AG08396 (cell line): ENCODE results near the gene SIGLEC1.

Source experiments
- DNase-seq: peaks from one replicate; pipeline ENCODE4 v3.0.0; 2012; ENCODE audit warnings: low spot score, mixed read lengths

SIGLEC1 gene

DNA sequence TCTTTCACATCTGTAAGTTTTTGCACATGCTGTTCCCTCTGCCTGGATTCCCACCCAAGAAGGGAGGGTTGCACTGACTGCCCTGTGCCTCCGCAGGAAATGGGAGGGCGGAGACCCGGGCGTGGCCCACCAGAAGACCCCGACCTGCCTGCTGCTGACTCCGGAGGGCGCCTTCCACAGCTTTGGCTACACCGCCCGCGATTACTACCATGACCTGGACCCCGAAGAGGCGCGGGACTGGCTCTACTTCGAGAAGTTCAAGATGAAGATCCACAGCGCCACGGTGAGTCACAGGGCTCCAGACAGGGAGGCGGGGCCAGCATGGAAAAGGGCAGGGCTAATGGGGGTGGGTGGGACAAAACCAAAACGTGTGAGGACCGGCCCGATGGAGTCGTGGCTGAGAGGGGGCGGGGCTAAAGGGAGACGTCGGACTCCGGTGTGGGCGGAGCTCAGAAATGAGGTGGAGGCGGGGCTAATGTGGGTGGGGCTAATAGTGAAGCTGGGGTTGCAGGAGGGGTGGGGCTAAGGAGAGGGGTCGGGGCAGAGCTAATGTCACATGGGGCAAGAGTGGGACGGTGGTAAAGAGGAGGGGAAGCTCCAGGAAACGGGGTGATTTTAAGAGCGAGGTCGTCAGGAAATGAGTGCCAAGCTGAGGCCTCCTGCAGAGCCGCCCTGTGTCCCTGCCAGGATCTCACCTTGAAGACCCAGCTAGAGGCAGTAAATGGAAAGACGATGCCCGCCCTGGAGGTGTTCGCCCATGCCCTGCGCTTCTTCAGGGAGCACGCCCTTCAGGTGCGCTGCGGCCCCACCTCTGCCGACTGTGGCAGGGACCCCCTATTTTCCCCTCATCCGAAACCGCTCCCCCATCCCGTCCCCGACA lies 32.6 kb upstream of the SIGLEC1 start:
- no peak for DNase-seq

DNA sequence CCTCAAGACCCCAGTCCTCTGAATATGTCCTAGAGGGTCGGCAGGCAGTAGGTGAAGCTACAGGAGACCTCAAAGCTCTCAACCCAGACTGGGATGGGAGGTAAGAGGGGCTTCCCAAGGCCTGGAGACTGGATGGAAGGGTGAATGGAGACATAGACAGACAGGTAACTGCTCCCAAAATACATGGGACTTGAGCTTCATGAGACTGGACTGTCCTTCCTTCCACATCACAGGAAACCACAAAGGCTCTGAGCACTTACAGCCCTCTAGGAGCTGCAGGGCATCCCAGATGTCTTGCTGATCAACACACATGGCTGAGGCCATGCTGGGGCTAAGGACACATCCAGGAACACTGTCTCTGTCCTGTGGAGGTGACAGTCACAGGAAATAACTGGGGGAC lies 31.6 kb upstream of the SIGLEC1 start:
- DNase-seq, result no peak

DNA sequence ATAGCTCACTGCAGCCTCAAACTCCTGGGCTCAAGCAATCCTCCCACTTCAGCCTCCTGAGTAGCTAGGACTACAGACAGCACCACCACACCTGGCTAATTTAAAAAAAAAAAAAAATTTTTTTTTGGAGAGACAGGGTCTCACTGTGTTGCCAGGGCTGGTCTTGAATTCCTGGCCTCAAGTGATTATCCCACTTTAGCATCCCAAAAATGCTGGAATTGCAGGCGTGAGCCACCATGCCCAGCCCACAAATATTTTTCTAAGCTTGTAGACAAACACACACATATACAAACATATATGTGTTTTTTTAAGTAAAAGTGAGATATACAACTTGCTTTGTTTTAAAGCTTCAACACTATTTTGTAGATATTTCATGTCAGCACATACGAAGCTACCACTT lies 30.9 kb upstream of the SIGLEC1 start:
- no peak for DNase-seq

DNA sequence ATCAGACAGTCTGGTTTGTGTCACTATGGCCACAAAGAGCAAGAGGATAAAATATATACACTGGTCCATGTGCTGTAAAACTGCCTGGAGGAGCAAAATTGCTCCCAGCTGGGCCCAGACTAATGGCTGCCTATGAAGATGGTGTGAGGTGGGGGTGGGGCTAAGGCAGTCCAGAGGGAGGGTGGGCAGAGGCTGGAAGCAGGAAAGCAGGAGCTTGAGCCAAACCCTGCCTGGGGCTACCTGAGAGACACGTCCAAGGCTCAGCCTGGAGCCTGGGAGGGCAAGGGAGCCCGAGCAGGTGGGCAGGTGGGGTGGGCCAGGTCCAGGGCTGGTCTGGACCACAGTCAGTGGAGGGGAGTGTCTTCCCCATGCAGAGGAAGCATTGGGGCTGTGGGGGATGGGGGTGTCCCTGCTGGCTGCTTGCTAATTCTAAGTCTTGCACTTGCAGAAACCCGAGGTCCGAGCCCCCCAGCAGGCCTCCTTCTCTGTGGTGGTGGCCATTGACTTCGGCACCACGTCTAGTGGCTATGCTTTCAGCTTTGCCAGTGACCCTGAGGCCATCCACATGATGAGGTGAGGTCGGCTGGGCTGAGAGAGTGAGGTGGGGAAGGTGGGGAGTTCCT lies 29.5 kb upstream of the SIGLEC1 start:
- no peak for DNase-seq

DNA sequence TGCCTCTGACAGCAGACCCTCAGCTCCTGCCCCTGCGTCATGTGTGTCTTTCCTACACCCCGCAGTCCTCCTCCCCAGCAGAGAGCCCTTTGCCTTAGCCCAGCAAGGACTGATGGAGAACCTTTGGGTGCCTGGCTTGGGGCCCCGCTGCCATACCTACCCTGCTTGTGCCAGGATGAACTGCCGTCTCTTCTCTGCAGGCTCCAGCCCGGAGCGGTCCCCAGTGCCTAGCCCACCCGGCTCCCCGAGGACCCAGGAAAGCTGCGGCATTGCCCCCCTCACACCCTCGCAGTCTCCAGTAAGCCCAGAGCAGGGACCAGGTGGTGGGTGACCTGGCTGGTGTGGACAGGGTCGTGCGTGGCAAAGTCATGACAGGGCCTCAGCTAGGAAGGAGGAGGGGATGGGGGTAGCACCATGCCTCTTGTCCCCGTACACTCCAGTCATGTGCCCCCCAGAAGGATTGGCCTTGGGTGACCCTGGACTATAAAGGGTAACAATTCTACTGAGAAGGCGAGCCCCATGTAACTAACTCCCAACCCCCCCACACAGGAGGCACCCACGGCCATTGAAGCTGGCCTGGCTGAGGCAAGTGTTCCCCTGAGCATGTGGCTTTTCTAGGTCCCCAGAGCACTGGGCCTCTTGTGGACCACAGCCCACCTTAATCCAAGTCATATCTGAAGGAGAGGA lies 28.4 kb upstream of the SIGLEC1 start:
- no peak for DNase-seq

DNA sequence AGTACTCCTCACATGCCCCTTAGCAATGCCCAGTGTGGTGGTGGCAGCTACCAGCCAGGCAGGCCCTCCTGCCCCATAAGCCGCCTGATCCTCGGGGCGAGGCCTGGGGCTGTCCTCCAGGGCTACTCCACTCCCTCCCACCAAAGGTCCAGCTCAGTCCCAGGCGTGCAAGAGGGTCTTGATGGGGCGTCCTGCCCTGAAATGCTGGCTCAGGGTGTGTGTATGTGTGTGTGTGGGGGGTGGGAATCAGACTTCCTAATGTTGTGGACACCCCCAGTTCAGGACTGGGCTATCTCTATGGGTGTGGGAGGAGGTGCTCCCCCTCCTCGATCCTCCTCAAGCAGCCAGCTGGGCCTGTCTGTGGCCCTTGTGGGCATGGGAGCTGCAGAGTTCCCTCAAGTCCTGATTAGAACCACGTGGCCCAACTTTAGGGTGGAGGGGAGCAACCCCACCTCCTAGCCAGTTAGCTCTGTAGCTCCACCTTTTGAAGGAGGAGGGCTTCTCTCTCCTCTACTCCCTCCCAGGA lies 27.6 kb upstream of the SIGLEC1 start:
- DNase-seq, result no peak

DNA sequence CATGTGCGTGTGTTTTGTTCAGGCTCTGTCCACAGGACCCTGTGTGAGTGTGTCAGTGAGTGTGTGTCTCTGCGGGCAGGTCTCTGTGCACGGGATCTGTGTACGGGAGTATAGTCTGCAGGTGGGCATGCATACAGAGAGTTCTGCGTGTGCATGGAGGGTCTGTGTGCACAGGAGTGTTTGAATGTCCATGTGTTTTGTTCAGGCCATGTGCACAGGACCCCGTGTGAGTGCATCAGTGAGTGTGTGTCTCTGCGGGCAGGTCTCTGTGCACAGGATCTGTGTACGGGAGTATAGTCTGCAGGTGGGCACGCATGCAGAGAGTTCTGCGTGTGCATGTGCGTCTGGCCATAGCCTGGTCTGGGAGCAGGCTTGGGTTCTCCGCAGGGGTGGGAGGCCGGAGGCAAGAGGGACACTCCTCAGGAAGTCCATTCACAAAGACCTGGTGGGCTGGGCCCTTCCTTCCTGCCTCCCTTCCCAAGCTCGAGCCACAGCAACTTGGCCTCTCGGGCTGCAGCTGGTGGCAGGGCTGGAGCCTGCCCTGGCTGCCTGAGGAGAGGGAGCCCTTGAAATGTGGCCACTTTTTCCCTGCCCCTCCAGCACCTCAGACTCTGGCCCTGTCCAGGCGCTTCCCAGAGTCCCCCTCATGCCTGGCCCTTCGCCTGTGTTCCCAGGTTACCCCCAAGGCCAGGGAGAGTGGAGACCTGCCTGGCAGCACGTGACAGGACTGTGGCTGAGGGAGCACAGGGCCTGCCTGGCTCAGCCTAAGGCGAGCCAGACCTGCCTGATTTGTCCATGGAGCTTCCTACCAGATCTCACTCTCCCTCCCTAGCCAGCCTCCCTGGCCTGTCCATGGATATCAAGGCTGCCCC lies 26.9 kb upstream of the SIGLEC1 start:
- DNase-seq, result no peak

DNA sequence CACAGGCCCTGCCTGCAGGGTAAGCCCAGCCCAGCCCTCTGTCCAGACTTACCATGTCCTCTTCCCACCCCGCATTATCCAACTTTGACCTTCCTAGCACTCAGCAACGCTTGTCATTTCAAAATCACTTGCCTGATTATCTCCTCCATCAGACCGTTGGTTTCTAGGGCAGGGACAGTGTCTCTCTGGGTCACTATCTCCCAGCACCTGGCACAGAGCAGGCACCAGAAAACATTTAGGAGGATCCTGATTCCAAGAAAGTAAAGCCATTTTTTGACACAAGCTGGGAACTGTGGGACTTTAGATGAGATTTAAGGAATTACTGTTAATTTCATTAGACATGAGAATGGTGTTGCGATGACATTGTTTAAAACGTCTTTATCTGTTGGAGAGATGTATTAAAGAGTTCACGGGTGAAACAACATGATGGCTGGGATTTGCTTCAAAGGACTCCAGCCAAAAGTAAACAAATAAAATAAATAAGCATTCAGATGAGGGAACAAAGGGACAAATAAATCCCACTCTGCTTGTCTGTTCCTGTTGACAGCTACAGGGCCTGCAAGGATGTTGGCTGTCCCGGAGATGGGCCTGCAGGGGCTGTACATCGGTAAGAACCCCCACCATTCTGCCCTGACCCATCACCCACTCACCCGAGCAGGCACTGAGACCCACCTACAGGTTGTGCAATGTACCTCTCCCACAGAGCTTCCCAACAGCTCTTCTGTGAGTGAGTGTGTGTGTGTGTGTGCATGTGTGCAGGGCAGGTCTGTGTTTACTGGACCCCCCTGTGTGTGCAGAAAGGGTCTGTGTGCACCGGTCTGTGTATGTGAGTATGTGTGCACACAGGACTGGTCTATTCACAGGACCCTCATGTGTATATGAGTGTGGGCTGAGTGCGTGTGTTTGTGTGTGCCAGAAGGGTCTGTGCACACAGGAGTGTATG lies 26.0 kb upstream of the SIGLEC1 start:
- no peak for DNase-seq

DNA sequence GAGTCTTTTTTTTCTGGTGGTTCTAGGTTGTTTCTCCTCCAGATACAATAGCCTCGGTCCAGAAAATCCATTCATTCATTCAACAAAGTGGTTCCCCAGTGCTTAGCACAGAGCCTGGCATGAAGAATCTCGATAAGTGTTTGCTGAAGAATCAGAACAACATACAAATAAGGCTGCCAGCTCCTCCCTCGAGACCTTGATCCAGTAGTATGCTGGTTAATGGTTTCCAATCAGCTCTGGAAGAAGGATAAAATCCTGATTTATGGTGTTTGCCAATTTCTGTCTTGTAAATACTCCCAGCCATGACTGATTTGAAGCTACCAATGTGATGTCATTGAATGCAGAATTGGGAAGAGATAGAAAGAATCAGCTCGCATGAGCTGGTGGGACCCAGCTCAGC lies 23.4 kb upstream of the SIGLEC1 start:
- no peak for DNase-seq

DNA sequence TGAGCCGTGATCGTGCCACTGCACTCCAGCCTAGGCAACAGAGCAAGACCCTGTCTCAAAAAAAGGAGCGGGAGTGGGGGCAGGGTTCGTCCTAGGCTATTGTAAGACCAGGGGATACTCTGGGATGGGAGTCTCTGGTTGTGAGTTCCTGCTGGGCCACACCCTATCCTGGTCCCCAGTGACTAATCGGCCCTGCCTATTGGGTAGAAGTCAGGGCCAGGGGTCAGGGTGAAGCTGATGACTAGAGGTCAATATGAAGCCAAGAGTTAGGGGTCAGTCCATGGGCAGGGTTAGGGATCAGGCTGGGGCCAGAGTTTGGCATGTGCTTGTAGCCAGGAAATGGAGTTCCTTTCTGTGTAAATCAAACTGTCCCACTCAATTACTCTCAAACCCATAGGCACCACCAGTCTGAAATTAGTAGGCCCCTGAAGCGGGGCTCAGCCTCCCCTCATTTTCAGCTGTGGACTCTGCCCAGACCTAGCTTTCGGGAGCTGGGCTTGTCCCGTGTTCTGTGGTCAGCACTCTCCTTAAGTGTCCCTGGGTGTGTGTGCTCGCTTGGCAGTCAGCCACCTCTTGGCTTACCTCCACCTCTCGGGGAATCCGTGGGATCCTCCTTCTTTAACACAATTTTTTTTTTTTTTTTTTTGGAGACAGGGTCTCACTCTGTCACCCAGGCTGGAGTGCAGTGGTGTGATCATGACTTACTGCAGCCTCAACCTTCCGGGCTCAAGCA lies 21.9 kb upstream of the SIGLEC1 start:
- DNase-seq, result no peak

DNA sequence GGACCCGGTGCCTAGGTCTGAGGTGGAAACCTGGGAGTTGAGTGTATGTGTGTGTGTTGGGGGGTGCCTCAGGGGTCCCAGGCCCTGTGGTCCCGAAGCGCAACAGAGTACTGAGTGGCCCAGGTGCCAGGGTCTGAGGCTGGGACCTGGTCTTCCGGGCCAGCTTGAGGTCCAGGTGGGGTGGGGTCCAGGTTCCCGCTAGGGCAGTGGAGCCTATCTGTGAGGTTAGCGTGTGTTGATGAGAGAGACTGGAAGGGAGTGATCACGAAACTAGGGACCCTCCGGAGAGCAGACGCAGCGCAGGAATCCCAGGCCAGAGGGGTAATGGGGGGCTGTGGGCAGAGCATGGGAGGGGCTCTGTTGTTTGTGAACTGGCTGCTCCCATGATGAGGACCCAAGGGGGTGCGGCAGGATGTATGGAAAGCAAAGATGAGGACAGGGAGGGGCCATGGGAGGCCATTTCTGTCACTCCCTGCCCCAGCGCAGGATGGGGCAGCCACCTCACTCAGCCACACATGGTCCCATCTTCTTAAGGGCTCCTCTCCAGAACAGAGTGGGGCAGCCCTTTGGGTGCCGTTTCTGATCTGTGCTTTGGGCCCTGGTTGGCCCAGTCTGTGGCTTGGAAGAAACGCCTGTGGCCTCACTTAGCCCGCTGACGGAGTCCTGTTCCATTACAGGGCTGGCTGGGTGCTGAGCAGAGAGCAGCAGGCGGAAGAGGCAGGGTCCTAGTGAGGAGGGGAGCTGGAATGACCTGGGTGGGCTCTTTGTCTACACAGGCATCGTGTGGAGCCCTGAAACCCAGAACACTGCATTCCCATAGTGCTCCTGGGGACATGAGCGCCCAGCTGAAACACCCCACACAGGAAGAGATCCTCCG lies 21.0 kb upstream of the SIGLEC1 start:
- no peak for DNase-seq

DNA sequence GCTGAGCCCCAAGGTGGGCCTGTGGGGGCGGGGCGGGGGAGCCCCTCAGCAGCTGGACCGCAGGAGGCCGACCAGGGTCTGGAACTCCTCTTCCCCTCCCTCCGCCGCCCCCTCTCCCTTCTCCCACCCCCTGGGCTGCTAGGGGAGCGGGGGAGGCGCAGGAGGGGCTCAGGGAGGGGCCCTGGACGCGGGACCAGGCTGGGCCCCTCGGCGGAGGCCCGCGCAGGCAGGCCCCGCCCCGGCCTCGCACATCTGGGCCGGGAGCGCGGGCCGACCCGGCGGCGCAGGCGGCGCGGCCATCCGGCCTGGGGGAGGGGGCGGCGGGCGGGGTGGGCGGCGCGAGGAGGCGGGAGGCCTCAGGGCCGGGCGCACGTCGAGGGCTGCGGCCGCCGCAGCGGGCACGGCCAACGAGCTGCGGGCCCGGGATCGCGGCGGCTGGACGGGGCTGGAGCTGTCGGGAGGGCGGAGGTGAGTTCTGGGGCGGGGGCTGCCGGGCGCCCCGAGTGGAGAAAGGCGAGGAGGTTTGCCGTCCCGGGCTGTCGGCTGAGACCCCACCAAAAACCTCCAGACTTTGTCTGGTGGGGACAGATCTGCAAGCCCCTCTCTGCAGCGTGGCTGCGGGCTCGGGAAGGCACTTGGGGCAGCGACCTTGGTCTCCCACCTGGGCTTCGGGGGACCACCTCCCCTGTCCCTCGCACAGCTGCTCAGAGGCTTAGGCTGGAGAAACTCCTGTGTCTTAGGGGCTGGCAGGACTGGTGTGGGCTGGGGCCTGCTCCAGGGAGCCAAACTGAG lies 20.1 kb upstream of the SIGLEC1 start, which contains the start of gene HSPA12B:
Gene HSPA12B, plus strand, starts transcription at position 359 of the 792 bp plus-strand sequence. CDS start 5,990 bp downstream, outside the sequence.
- no peak for DNase-seq

DNA sequence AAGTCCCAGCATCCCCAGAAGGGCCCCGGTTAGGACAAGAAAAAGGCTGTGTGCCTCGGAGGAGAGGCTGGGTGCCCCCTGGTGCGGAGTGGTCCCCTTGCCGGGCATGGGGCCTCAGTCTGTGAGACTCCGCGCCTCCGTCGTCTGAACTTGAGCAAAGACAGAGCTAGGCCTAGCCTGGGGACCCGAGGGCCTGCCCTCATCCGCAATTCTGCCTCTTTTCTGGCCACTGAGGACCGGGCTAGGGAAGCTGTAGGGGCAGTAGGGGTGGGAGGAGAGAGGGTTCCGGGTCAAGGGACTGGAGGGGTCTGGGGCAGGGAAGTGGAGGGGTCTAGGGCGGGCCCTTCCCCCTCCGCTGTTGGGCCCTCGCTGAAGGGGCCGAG lies 19.5 kb upstream of the SIGLEC1 start:
- no peak for DNase-seq

DNA sequence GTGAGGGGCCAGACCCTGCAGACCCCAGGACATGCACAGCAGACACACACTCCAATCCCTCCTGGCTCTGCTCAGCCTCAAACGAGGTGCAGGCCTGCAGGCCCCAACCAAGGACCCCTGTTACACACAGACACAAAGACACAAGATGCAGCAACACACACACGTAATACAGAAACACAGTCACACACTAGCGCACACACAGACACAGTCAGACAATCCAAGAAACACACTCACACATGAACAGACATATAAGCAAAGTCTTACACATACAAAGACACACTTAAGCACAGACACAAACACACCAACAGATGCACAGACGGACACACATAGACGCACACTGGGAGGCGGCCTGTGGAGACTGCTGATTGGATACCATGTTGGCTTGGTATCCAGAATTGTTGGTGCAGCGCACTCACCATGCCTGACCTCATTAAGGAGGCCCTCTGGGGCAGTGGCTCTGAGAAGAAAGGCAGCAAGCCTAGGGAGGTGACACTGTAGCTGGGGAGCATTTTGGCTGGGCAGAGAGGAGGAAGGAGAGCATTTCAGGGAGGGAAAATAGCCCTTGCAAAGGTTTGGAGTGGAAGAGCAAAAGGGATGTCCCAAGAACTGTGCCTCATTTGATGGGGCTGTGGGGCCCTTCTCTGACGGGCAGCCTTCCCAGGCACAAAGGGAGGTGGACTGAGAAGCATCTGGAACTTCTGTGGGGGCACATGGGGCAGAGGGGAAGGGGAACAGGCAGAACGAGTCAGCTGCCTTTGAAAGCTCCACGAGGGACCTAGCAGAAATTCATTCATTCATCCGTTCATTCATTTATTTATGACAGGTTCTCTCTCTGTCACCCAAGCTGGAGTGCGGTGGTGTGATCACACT lies 18.6 kb upstream of the SIGLEC1 start:
- DNase-seq, result no peak

DNA sequence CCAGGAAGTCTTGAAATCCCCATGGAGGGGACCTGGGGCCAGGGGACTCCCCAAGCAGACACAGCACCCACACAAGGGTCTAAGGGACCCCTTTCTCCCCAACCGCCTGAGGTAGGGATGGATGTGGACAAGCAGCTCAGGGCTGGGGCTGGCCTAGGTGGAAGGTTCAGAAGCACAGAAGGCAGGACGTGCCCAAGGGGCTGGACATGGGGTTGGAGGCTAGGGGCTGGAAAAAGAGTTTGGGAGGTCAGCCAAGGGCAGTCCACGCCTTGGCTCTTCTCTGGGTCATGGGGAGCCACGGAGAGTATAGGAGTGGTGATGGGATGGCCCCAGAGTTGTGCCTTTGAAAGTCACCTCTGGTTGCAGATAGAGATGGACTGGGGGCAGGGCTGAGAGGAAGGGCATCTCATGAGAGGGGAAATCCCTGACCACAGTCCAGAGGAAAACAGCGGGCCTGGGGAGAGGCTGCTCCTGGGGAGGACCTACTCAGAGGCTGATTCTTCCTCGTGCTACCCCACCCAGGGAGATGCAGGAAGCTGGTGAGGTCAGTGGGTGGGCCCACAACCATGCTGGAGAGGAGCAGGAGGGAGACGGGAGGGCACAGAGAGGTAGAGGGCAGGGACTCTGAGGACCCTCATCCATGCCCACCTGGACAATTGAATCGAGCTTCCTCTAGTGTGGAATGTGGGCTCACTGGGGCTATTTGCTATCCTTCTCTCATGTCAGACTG lies 17.6 kb upstream of the SIGLEC1 start:
- no peak for DNase-seq

DNA sequence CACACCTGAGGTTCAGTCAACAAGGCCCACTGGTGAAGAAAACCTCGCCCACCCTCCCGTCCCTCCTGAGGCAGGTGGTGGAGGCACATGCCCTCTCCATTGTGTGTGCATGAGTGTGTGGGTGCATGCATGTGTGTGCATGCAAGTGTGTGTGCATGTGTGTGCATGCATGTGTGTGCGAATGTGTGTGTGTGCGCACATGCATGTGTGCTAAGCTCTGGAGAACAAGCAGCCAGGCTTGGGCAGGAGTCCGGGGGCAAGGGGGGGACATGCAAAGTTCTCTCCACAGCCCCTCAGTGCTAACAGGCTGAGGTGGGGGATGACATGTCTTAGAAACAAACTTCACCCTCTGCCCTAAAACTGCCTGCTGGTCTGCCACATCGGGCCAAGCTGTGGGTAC lies 17.0 kb upstream of the SIGLEC1 start:
- DNase-seq, result no peak
